Suprapubic skin (tissue), 4 donors: Measurements from ENCODE around the gene KMT2B. TPM values are rescaled to one million over a fixed set of nuclear protein-coding genes. Genes with fewer than 3 reads are reported as not detected.
"Not testable (repeated sequence)": the region's sequence is repeated elsewhere in the genome, so short reads cannot be mapped to it uniquely, and the experiment has no call there.

Experiments
- DNase-seq, 2 donors: peaks; one replicate each; pipeline ENCODE4 v3.0.0-alpha.2; 2019; ENCODE audit warnings: low spot score in 2 of 2
- H3K27ac ChIP-seq: fragments of 200-600 bp; sonication (generic); one replicate; pipeline ENCODE4 v1.5.1; 2019
- H3K27me3 ChIP-seq: fragments of 200-600 bp; sonication (generic); one replicate; pipeline ENCODE4 v1.5.1; 2019
- H3K36me3 ChIP-seq: fragments of 200-600 bp; sonication (generic); one replicate; pipeline ENCODE4 v1.5.1; 2019
- H3K4me1 ChIP-seq: fragments of 200-600 bp; sonication (generic); one replicate; pipeline ENCODE4 v1.5.1; 2019
- H3K4me3 ChIP-seq: fragments of 200-600 bp; sonication (generic); one replicate; pipeline ENCODE4 v1.5.1; 2019; ENCODE audit warnings: mild to moderate bottlenecking
- H3K9me3 ChIP-seq: fragments of 200-600 bp; sonication (generic); one replicate; pipeline ENCODE4 v1.5.1; 2019
- EP300 ChIP-seq: sonication (generic); formaldehyde crosslinking; IDR thresholded peaks from one replicate; pipeline ENCODE4 v1.6.1; 2017; ENCODE audit warnings: antibody characterized with exemption
- POLR2A ChIP-seq, 2 donors: fragments of 450-650 bp; IDR thresholded peaks; one replicate each; pipeline ENCODE4 v1.6.1; 2017; ENCODE audit warnings: antibody characterized with exemption in 2 of 2, mild to moderate bottlenecking in 2 of 2, moderate library complexity in 2 of 2
- POLR2AphosphoS5 ChIP-seq, 3 donors: sonication (generic); formaldehyde crosslinking; IDR thresholded peaks; one replicate each; pipeline ENCODE4 v1.6.1; 2017; ENCODE audit warnings: antibody characterized with exemption in 3 of 3
- WGBS: methylation state at CpG from one replicate; pipeline ENCODE4 v1.1.5; 2018; 5-methylcytosine and 5-hydroxymethylcytosine counted together
- total RNA-seq, 4 donors: library from RNA; depleted of rRNA; stranded (reverse); fragments of >200 nt; gene quantifications; one replicate each; pipeline ENCODE4 v1.1.0, GENCODE V29; 2016
- TF ChIP-seq, protein P1 (sequence below), 2 donors: fragments of 200-600 bp in 1 of 2; fragments of 450-650 bp in 1 of 2; sonication (generic) in 1 of 2; IDR thresholded peaks; one replicate each; pipeline ENCODE4 v1.5.1; 2016 to 2019; ENCODE audit warnings: antibody characterized with exemption in 2 of 2, mild to moderate bottlenecking in 1 of 2, moderate library complexity in 1 of 2

KMT2B gene
- total RNA-seq, 4 donors from 2014 or later = 31.2 to 66.8 (median 45.2) TPM

DNA sequence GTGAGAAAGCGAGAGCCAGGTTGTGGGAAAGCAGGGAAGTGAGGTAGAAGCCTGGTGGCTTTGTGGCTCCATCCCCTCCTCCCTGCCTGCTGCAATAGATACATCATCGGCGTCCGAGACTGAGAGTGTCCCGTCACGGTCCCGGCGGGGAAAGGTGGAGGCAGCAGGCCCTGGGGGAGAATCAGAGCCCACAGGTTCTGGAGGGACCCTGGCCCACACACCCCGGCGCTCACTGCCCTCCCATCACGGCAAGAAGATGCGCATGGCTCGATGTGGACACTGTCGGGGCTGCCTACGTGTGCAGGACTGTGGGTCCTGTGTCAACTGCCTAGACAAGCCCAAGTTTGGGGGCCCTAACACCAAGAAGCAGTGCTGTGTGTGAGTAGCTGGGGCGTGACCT, 5.1 kb downstream of the KMT2B start:
- WGBS = 89% methylated on average over 10 of the region's 16 CpGs
- Histone ChIP-seq H3K36me3 (peaks cover 75% of the 10 kb centered on the region), H3K4me1 (peaks cover 17% of the 10 kb centered on the region), H3K27ac (no peak overlapping the region), H3K4me3 (no peak overlapping the region), H3K27me3 (no peaks in the 10 kb centered on the region), H3K9me3 (no peaks in the 10 kb centered on the region)
- no peak for DNase-seq
- TF ChIP-seq EP300 = no peak
- TF ChIP-seq, protein P1, sequence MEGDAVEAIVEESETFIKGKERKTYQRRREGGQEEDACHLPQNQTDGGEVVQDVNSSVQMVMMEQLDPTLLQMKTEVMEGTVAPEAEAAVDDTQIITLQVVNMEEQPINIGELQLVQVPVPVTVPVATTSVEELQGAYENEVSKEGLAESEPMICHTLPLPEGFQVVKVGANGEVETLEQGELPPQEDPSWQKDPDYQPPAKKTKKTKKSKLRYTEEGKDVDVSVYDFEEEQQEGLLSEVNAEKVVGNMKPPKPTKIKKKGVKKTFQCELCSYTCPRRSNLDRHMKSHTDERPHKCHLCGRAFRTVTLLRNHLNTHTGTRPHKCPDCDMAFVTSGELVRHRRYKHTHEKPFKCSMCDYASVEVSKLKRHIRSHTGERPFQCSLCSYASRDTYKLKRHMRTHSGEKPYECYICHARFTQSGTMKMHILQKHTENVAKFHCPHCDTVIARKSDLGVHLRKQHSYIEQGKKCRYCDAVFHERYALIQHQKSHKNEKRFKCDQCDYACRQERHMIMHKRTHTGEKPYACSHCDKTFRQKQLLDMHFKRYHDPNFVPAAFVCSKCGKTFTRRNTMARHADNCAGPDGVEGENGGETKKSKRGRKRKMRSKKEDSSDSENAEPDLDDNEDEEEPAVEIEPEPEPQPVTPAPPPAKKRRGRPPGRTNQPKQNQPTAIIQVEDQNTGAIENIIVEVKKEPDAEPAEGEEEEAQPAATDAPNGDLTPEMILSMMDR (IDR thresholded peaks at IDR 0.05) = no peak
- no peak for TF ChIP-seq POLR2A (IDR thresholded peaks at IDR 0.05)
- no peak for TF ChIP-seq POLR2AphosphoS5 (IDR thresholded peaks at IDR 0.05)

DNA sequence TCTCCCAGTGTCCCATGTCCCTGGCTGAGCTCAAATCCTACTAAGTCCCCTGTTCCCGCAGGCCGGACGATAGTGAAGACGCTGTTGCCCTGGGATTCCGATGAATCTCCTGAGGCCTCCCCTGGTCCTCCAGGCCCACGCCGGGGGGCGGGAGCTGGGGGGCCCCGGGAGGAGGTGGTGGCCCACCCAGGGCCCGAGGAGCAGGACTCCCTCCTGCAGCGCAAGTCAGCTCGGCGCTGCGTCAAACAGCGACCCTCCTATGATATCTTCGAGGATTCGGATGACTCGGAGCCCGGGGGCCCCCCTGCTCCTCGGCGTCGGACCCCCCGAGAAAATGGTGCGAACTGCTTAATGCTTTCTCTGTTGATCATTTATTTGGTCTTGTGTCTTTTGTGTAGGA, 5.9 kb downstream of the KMT2B start:
- no peaks in the 10 kb centered on the region for H3K27me3 ChIP-seq
- no peak for DNase-seq
- peaks cover 83% of the 10 kb centered on the region for H3K36me3 ChIP-seq
- H3K4me3 ChIP-seq = no peak overlapping the region
- 96% methylated on average over 11 of the region's 24 CpGs for WGBS
- TF ChIP-seq POLR2AphosphoS5 (IDR thresholded peaks at IDR 0.05) (no peak), EP300 (no peak), POLR2A (IDR thresholded peaks at IDR 0.05) (no peak)
- TF ChIP-seq, protein P1 (IDR thresholded peaks at IDR 0.05) = no peak
- H3K27ac ChIP-seq = no peak overlapping the region
- H3K9me3 ChIP-seq = no peaks in the 10 kb centered on the region
- peaks cover 14% of the 10 kb centered on the region for H3K4me1 ChIP-seq

DNA sequence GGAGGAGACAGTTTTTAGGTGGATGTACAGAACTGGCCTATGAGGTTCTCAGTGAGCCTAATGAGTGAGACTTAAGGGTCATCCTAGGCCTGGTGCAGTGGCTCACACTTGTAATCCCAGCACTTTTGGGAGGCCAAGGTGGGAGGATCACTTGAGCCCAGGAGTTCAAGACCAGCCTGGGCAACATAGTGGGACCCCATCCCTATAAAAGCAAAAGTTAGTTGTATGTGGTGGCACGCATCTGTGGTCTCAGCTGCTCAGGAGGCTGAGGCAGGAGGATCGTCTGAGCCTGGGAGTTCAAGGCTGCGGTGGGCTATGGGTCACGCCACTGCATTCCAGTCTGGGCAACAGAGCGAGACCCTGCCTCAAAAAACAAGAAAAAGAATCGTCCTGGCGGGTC, 6.3 kb downstream of the KMT2B start:
- not testable (repeated sequence) for DNase-seq, H3K4me1 ChIP-seq, H3K9me3 ChIP-seq, H3K4me3 ChIP-seq, H3K27me3 ChIP-seq, H3K27ac ChIP-seq
- 95% methylated on average over 7 of the region's 7 CpGs for WGBS
- peaks cover 88% of the 10 kb centered on the region for H3K36me3 ChIP-seq

DNA sequence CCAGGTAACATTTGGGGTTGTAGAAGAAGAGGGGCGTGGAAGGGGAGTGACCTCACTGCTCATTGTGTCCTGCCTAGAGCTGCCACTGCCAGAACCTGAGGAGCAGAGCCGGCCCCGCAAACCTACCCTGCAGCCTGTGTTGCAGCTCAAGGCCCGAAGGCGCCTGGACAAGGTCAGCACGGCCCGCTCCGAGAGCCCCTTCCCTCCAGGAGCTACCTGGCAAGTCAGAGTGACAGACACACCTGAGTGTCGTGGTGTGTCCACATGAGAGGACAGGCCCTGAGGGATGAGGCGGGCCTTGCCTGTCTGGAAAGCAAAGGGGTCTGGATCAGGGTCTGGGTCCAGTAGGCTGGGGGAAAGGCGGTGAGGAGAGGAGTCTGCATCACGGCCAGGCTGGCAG, 6.8 kb downstream of the KMT2B start:
- H3K36me3 ChIP-seq = peaks cover 92% of the 10 kb centered on the region
- DNase-seq = no peak
- no peak overlapping the region for H3K4me3 ChIP-seq
- TF ChIP-seq, protein P1 (IDR thresholded peaks at IDR 0.05) = no peak
- TF ChIP-seq EP300 (no peak), POLR2AphosphoS5 (IDR thresholded peaks at IDR 0.05) (no peak), POLR2A (IDR thresholded peaks at IDR 0.05) (no peak)
- no peak overlapping the region for H3K27ac ChIP-seq
- no peaks in the 10 kb centered on the region for H3K9me3 ChIP-seq
- no peaks in the 10 kb centered on the region for H3K27me3 ChIP-seq
- WGBS = 98% methylated on average over 12 of the region's 12 CpGs
- H3K4me1 ChIP-seq = peaks cover 5% of the 10 kb centered on the region

DNA sequence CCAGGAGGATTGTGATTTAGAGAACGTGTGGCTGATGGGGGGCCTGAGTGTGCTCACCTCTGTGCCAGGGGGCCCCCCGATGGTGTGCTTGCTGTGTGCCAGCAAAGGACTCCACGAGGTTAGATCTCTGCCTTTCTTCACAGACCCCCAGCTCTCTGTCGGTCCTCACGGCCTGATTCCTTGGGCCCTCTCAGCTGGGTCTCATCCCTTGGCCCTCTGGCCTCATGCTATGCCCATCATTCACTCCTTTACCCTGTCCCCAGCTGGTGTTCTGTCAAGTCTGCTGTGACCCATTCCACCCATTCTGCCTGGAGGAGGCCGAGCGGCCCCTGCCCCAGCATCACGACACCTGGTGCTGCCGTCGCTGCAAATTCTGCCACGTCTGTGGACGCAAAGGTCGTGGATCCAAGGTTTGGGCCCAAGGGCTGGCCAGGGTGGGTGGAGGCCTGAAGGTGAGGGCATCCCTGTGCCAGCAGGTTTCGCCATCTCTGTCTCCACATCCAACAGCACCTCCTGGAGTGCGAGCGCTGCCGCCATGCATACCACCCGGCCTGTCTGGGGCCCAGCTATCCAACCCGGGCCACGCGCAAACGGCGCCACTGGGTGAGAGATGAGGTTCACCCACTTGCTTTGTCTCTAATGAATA, 7.5 kb downstream of the KMT2B start:
- 94% methylated on average over 22 of the region's 23 CpGs for WGBS
- TF ChIP-seq, protein P1 (IDR thresholded peaks at IDR 0.05) = no peak
- Histone ChIP-seq H3K9me3 (no peaks in the 10 kb centered on the region), H3K4me1 (no peaks in the 10 kb centered on the region), H3K27me3 (no peaks in the 10 kb centered on the region), H3K36me3 (peaks cover 99% of the 10 kb centered on the region), H3K4me3 (no peak overlapping the region), H3K27ac (no peak overlapping the region)
- DNase-seq = no peak
